GM12878 (cell line): Measurements from ENCODE around the gene ZNF317. TPM values are rescaled to one million over a fixed set of nuclear protein-coding genes. Genes with fewer than 3 reads are reported as not detected.

Experiments
- ATAC-seq: fragments of 200-7000 bp; cut with Tn5 transposase; 3 replicates; pipeline ENCODE4 v1.9.1; 2020; ENCODE audit warnings: mild to moderate bottlenecking, moderate library complexity
- BruUV-seq: library from RNA; stranded (reverse); fragments of 400-500 nt; replicated peaks from 2 replicates; lab custom pipeline; 2021; lab: Mats Ljungman, UMichigan
- CTCF ChIA-PET: fragments of 300-600 bp; sonication (Branson Sonifier 250); formaldehyde crosslinking; extraction: SDS; loops from one replicate; lab custom pipeline; 2021; ENCODE audit warnings: inconsistent platforms; lab: Yijun Ruan, JAX
- POLR2A ChIA-PET: fragments of 350-600 bp; formaldehyde crosslinking; extraction: SDS; loops from one replicate; lab custom pipeline; 2021; ENCODE audit warnings: inconsistent platforms; lab: Charles Lee
- RAD21 ChIA-PET: fragments of 300-600 bp; sonication (Branson Sonifier 250); formaldehyde crosslinking; loops from one replicate; lab custom pipeline; 2023; ENCODE audit warnings: antibody characterized with exemption; ENCODE audit not compliant: unreplicated experiment; lab: Charles Lee
- SMC1A ChIA-PET: fragments of 300-600 bp; sonication (Branson Sonifier 250); formaldehyde crosslinking; loops from one replicate; lab custom pipeline; 2023; ENCODE audit not compliant: unreplicated experiment, uncharacterized antibody; lab: Charles Lee
- DNase-seq: peaks from one replicate; pipeline ENCODE4 v3.0.0-alpha.2; 2011; ENCODE audit warnings: low read depth, low spot score
- FAIRE-seq: peaks from 3 replicates; lab custom pipeline; 2011; peaks lifted over from hg19 to GRCh38; lab: Jason Lieb, UNC
- H2AFZ ChIP-seq: 2 replicates; pipeline ENCODE4 v1.6.0; 2011; ENCODE audit warnings: low read depth, low read length, control low read depth; ENCODE audit not compliant: control insufficient read depth
- H3K27ac ChIP-seq: 2 replicates; pipeline ENCODE4 v1.5.1; 2011; ENCODE audit warnings: control low read depth; ENCODE audit not compliant: control insufficient read depth, insufficient read depth
- H3K27me3 ChIP-seq, 2 experiments: replicated peaks in 1 of 2; 2 replicates each; pipeline versions ENCODE4 v1.6.0 to v1.6.1; 2011; ENCODE audit warnings: low read length in 1 of 2; ENCODE audit not compliant: control insufficient read depth in 2 of 2, insufficient read depth in 2 of 2
- H3K36me3 ChIP-seq, 2 experiments: 2 replicates each; pipeline ENCODE4 v1.5.1; 2011; ENCODE audit warnings: low read length in 1 of 2; ENCODE audit not compliant: control insufficient read depth in 2 of 2, insufficient read depth in 2 of 2
- H3K4me1 ChIP-seq: 2 replicates; pipeline ENCODE4 v1.6.1; 2011; ENCODE audit warnings: mild to moderate bottlenecking, low read length, moderate library complexity, mixed read lengths; ENCODE audit not compliant: control insufficient read depth, insufficient read depth
- H3K4me2 ChIP-seq: 2 replicates; pipeline ENCODE4 v1.6.0; 2011; ENCODE audit warnings: control low read depth; ENCODE audit not compliant: control insufficient read depth, insufficient read depth
- H3K4me3 ChIP-seq: fragments of 200-600 bp; sonication (generic); 2 replicates; pipeline ENCODE4 v1.5.1; 2016
- H3K79me2 ChIP-seq: 2 replicates; pipeline ENCODE4 v1.6.0; 2011; ENCODE audit warnings: low read length; ENCODE audit not compliant: control insufficient read depth, insufficient read depth
- H3K9ac ChIP-seq: 2 replicates; pipeline ENCODE4 v1.8.0; 2011; ENCODE audit warnings: low read length, control low read depth, mixed read lengths; ENCODE audit not compliant: control insufficient read depth, insufficient read depth
- H3K9me3 ChIP-seq: replicated peaks from 3 replicates; pipeline ENCODE4 v1.5.1; 2011; ENCODE audit warnings: mild to moderate bottlenecking, low read length; ENCODE audit not compliant: control insufficient read depth, insufficient read depth
- H4K20me1 ChIP-seq: 2 replicates; pipeline ENCODE4 v1.6.0; 2011; ENCODE audit not compliant: control insufficient read depth, insufficient read depth
- DPF2 ChIP-seq: fragments of 450-650 bp; IDR thresholded peaks from 2 replicates; pipeline ENCODE4 v1.6.1; 2017; ENCODE audit warnings: mild to moderate bottlenecking
- GABPA ChIP-seq: IDR thresholded peaks from 2 replicates; pipeline ENCODE4 v1.6.1; 2014; ENCODE audit warnings: antibody characterized with exemption, low read depth, mild to moderate bottlenecking, inconsistent platforms
- KAT2A ChIP-seq: conservative IDR thresholded peaks from 2 replicates; pipeline ENCODE4 v1.6.1; 2011; ENCODE audit warnings: low read depth, low read length; ENCODE audit not compliant: control insufficient read depth
- WGBS: methylation state at CpG from one replicate; pipeline ENCODE4 v1.1.6; 2016; ENCODE audit warnings: low lambda C conversion rate; ENCODE audit not compliant: insufficient replicate concordance, insufficient coverage; ENCODE audit errors: missing lambda C conversion rate; 5-methylcytosine and 5-hydroxymethylcytosine counted together
- in situ Hi-C: fragments of 300-500 bp; cut with MboI; formaldehyde crosslinking; loops from 9 replicates; pipeline ENCODE4 v1.14.3; 2018; ENCODE audit warnings: mixed read lengths
- intact Hi-C: fragments of 100-400 bp; cut with micrococcal nuclease; formaldehyde crosslinking; loops from one replicate; pipeline ENCODE4 v1.14.2; 2022; ENCODE audit not compliant: unreplicated experiment
- polyA plus RNA-seq, 11 experiments: library from polyadenylated mRNA; depleted of rRNA in 4 of 11; unstranded in 6 of 11; stranded (reverse) in 5 of 11; fragments of >200 nt; fragmentation: Nextera tagmentation in 4 of 11; fragmentation: Illumina TruSeq in 1 of 11; extraction: Ambion mirVana in 4 of 11; extraction: Trizol in 1 of 11; gene quantifications; 1 replicate in 1 of 11; 2 replicates in 10 of 11; pipeline versions ENCODE4 v1.2.1 to v1.2.3, GENCODE V29; 2011 to 2016; ENCODE audit warnings: inconsistent platforms in 2 of 11, missing spikeins in 2 of 11, low read depth in 1 of 11
- total RNA-seq, 4 experiments: library from RNA; depleted of rRNA in 3 of 4; stranded (reverse); fragments of >200 nt in 3 of 4; fragmentation: Illumina TruSeq in 1 of 4; extraction: Trizol in 1 of 4; gene quantifications; 2 replicates each; pipeline versions ENCODE4 v1.2.1 to v1.2.3, GENCODE V29; 2013 to 2021
- TF ChIP-seq, protein P1 (sequence below): fragments of 450-650 bp; IDR thresholded peaks from 2 replicates; pipeline ENCODE4 v1.6.1; 2016; ENCODE audit warnings: mild to moderate bottlenecking
- TF ChIP-seq, protein P2 (sequence below): IDR thresholded peaks from 2 replicates; pipeline ENCODE4 v1.6.1; 2012; ENCODE audit warnings: low read depth, low read length, improper control_type of control experiment

Gene ZNF317
- total and polyA plus RNA-seq, 10 of the 15 experiments (the other 5 are each of a cell fraction or from before 2014, with no cell fraction given): 22.7 to 39.4 (median 32.6) TPM

DNA sequence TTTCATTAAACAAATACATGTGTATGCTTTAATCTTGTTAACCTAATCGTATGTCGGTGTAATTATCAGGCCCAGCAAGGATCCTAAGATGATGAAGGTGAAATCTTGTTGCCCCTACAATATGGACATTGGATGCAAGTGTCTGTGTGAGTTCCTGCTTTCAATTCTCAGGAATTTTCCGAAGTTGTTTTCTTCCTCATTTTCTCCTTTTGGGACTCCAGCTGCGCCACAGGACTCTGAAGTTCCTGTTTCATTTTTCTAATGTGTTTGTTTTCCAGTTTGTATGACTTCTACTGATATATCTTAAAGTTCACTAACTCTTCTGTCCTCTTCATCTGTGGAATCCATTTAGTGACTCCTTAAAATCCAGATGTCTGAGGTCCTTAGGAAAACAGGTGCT is 26.6 kb downstream of the ZNF317 start:
- H3K9me3 ChIP-seq: peaks cover 10% of the 10 kb centered on the region
- H3K36me3 ChIP-seq: peaks cover 6 to 14% of the 10 kb centered on the region in 2 experiments
- WGBS: 88% methylated on average over 4 of the region's 4 CpGs
- H3K79me2 ChIP-seq: no peaks in the 10 kb centered on the region
- intact Hi-C loops (no loop called here), in situ Hi-C loops (no loop called here)
- POLR2A ChIA-PET: no interaction called here
- BruUV-seq: no TSS peak
- H3K9ac ChIP-seq: no peak overlapping the region
- no peaks in the 10 kb centered on the region for H3K4me1 ChIP-seq
- RAD21 ChIA-PET: no interaction called here
- H3K4me3 ChIP-seq: no peak overlapping the region
- no peaks in the 10 kb centered on the region for H3K27me3 ChIP-seq
- no peaks in the 10 kb centered on the region for H4K20me1 ChIP-seq
- SMC1A ChIA-PET: no interaction called here
- no peak for DNase-seq
- no peak overlapping the region for H3K27ac ChIP-seq
- CTCF ChIA-PET: no interaction called here
- no peak for FAIRE-seq
- no peak overlapping the region for H2AFZ ChIP-seq
- ATAC-seq: no peak
- no peak overlapping the region for H3K4me2 ChIP-seq
- TF ChIP-seq KAT2A (no peak), DPF2 (no peak), GABPA (no peak)
- TF ChIP-seq, protein P1, sequence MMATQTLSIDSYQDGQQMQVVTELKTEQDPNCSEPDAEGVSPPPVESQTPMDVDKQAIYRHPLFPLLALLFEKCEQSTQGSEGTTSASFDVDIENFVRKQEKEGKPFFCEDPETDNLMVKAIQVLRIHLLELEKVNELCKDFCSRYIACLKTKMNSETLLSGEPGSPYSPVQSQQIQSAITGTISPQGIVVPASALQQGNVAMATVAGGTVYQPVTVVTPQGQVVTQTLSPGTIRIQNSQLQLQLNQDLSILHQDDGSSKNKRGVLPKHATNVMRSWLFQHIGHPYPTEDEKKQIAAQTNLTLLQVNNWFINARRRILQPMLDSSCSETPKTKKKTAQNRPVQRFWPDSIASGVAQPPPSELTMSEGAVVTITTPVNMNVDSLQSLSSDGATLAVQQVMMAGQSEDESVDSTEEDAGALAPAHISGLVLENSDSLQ: no peak
- TF ChIP-seq, protein P2, sequence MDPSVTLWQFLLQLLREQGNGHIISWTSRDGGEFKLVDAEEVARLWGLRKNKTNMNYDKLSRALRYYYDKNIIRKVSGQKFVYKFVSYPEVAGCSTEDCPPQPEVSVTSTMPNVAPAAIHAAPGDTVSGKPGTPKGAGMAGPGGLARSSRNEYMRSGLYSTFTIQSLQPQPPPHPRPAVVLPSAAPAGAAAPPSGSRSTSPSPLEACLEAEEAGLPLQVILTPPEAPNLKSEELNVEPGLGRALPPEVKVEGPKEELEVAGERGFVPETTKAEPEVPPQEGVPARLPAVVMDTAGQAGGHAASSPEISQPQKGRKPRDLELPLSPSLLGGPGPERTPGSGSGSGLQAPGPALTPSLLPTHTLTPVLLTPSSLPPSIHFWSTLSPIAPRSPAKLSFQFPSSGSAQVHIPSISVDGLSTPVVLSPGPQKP: no peak
